Spleen (tissue), 11 donors: ENCODE results near the gene WDR83. TPM values are rescaled to one million over a fixed set of nuclear protein-coding genes. Genes with fewer than 3 reads are reported as not detected.

Experiments
- DNase-seq: peaks from one replicate; pipeline ENCODE4 v3.0.0-alpha.2; 2020
- H3K27ac ChIP-seq, 8 donors: fragments of 200-600 bp; sonication (generic) in 7 of 8; 1 replicate in 4 of 8; 2 replicates in 4 of 8; pipeline versions ENCODE4 v1.5.0 to v1.8.0; 2016 to 2021; ENCODE audit warnings: inconsistent platforms in 4 of 8, mild to moderate bottlenecking in 4 of 8, moderate library complexity in 1 of 8
- H3K27me3 ChIP-seq, 7 donors: fragments of 200-600 bp; sonication (generic) in 6 of 7; replicated peaks in 1 of 7; 1 replicate in 4 of 7; 2 replicates in 3 of 7; pipeline versions ENCODE4 v1.5.0 to v1.8.0; 2016 to 2021; ENCODE audit warnings: inconsistent platforms in 3 of 7, mild to moderate bottlenecking in 1 of 7
- H3K36me3 ChIP-seq, 6 donors: fragments of 200-600 bp; sonication (generic) in 5 of 6; 1 replicate in 4 of 6; 2 replicates in 2 of 6; pipeline versions ENCODE4 v1.5.0 to v1.8.0; 2016 to 2021; ENCODE audit warnings: inconsistent platforms in 2 of 6
- H3K4me1 ChIP-seq, 6 donors: fragments of 200-600 bp; sonication (generic) in 5 of 6; 1 replicate in 3 of 6; 2 replicates in 3 of 6; pipeline versions ENCODE4 v1.5.0 to v1.8.0; 2016 to 2021; ENCODE audit warnings: inconsistent platforms in 3 of 6
- H3K4me3 ChIP-seq, 8 donors: fragments of 200-600 bp; sonication (generic) in 7 of 8; 1 replicate in 4 of 8; 2 replicates in 4 of 8; pipeline versions ENCODE4 v1.5.0 to v1.8.0; 2016 to 2021; ENCODE audit warnings: inconsistent platforms in 4 of 8, mild to moderate bottlenecking in 4 of 8, moderate library complexity in 2 of 8
- H3K9me3 ChIP-seq, 8 donors: fragments of 200-600 bp; sonication (generic) in 7 of 8; 1 replicate in 4 of 8; 2 replicates in 4 of 8; pipeline versions ENCODE4 v1.5.0 to v1.8.0; 2016 to 2021; ENCODE audit warnings: inconsistent platforms in 4 of 8
- POLR2A ChIP-seq, 3 donors: fragments of 450-650 bp; IDR thresholded peaks; one replicate each; pipeline ENCODE4 v1.5.1; 2017; ENCODE audit warnings: antibody characterized with exemption in 3 of 3, mild to moderate bottlenecking in 1 of 3
- POLR2AphosphoS5 ChIP-seq, 3 donors: sonication (generic); formaldehyde crosslinking; IDR thresholded peaks; one replicate each; pipeline ENCODE4 v1.5.1; 2017; ENCODE audit warnings: antibody characterized with exemption in 3 of 3
- WGBS, 5 donors: extraction: QIAGEN DNeasy Blood & Tissue Kit in 3 of 5; methylation state at CpG; one replicate each; pipeline versions ENCODE4 v1.1.5 to v1.1.7; 2013 to 2018; 5-methylcytosine and 5-hydroxymethylcytosine counted together
- intact Hi-C: fragments of 100-400 bp; cut with DNase I; formaldehyde crosslinking; loops from one replicate; pipeline ENCODE4 v1.15.0; 2023; ENCODE audit warnings: low total_unique reads
- polyA plus RNA-seq, 3 donors: library from polyadenylated mRNA; stranded (reverse); fragments of 200-250 nt; gene quantifications; one replicate each; pipeline ENCODE4 v1.2.1, GENCODE V29; 2013
- total RNA-seq, 7 donors: library from RNA; depleted of rRNA in 3 of 7; stranded (reverse); fragments of >200 nt in 3 of 7; fragmentation: NEBNext Ultra II Directional in 4 of 7; extraction: Animal tissue kit (Norgen Biotek cat#: 25700) in 4 of 7; gene quantifications; one replicate each; pipeline versions ENCODE4 v1.1.0 to v1.2.1, GENCODE V29; 2016 to 2021
- TF ChIP-seq, protein P1 (sequence below), 11 experiments: fragments of 200-600 bp in 7 of 11; fragments of 450-650 bp in 4 of 11; sonication (generic) in 4 of 11; IDR thresholded peaks in 8 of 11; conservative IDR thresholded peaks in 3 of 11; 1 replicate in 7 of 11; 2 replicates in 4 of 11; pipeline versions ENCODE4 v1.4.0 to v1.8.0; 2016 to 2021; ENCODE audit warnings: antibody characterized with exemption in 11 of 11, inconsistent platforms in 4 of 11, mild to moderate bottlenecking in 1 of 11
- donor health status: healthy with polysubstance abuse.
- donor health status: DM: no; HTN: no; CAD: no; lungs with moderate emphysema.
- donor health status: DM: no; HTN: no; CAD: no.
- donor health status: Bipolar disorder and iron deficiency.
- donor health status: healthy.
- donor health status: DM: no; HTN: no; CAD: no.
- donor health status: DM: yes; HTN: yes; CAD: no.

WDR83 gene
- total and polyA plus RNA-seq, 10 donors = 6.4 to 19.5 (median 13.6) TPM

DNA sequence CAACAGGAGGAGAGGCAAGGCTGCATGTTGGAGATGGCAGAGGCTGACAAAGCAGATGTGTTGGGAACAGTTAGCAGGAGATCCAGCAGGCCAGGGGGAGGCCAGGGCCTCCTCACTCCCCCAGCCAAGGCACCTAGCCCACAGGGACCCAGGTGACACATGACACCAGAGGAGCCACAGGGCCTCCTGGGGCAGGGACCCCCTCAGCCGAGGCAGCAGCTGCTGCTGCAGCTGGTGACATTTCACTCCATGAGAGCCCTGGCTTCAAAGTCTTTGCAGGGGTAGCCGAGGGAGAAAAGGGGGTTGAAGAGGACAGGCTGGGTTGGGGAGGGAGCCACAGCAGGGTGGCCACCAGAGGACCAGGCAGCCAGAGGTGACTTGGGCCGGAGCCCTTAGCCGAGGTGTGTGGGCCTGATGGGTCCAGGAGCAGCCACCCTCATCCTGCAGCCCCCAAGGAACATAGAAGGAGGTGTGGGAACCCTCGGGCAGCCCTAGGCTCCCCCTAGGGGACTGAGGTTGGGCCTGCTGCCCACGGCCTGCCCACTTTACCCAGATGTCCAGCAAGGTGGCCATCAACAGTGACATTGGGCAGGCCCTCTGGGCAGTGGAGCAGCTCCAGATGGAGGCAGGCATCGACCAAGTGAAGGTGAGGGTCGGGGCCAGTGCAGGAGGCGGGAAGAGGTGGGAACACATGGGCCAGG is 21.0 kb downstream of the WDR83 start, which contains the start of gene GNG14:
TSS of gene GNG14 (plus strand) at position 503 of the 701 bp plus-strand sequence. CDS start at position 554, 51 bp downstream.
- no peak for TF ChIP-seq POLR2A (IDR thresholded peaks at IDR 0.05)
- TF ChIP-seq, protein P1, sequence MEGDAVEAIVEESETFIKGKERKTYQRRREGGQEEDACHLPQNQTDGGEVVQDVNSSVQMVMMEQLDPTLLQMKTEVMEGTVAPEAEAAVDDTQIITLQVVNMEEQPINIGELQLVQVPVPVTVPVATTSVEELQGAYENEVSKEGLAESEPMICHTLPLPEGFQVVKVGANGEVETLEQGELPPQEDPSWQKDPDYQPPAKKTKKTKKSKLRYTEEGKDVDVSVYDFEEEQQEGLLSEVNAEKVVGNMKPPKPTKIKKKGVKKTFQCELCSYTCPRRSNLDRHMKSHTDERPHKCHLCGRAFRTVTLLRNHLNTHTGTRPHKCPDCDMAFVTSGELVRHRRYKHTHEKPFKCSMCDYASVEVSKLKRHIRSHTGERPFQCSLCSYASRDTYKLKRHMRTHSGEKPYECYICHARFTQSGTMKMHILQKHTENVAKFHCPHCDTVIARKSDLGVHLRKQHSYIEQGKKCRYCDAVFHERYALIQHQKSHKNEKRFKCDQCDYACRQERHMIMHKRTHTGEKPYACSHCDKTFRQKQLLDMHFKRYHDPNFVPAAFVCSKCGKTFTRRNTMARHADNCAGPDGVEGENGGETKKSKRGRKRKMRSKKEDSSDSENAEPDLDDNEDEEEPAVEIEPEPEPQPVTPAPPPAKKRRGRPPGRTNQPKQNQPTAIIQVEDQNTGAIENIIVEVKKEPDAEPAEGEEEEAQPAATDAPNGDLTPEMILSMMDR (IDR thresholded peaks at IDR 0.05 in 8 of 11, conservative IDR thresholded peaks at IDR 0.05 in 3 of 11) = no peak
- TF ChIP-seq POLR2AphosphoS5 (IDR thresholded peaks at IDR 0.05) = no peak
- 81 to 89% (median 84%) methylated on average over 5 to 9 of the region's 9 CpGs for WGBS, 5 donors
- H3K36me3 ChIP-seq = peaks cover 0 to 6% (median 0%) of the 10 kb centered on the region in 6 donors
- no peaks in the 10 kb centered on the region for H3K9me3 ChIP-seq
- H3K27me3 ChIP-seq = no peaks in the 10 kb centered on the region
- no peak within 1 kb of the TSS for H3K4me3 ChIP-seq
- H3K27ac ChIP-seq = no peak within 1 kb of the TSS
- H3K4me1 ChIP-seq = no peaks in the 10 kb centered on the region
- intact Hi-C loops = no loop called here
- DNase-seq = no peak

GRCh38 chr19:12689012-12689411 is 22.4 kb downstream of the WDR83 start:
- intact Hi-C loops = no loop called here
- TF ChIP-seq POLR2AphosphoS5 (IDR thresholded peaks at IDR 0.05) (no peak), POLR2A (IDR thresholded peaks at IDR 0.05) (no peak)
- TF ChIP-seq, protein P1 (IDR thresholded peaks at IDR 0.05 in 8 of 11, conservative IDR thresholded peaks at IDR 0.05 in 3 of 11) = no peak
- 66 to 93% (median 82%) methylated on average over 11 to 12 of the region's 12 CpGs for WGBS, 5 donors
- H3K27ac ChIP-seq = no peak overlapping the region
- H3K9me3 ChIP-seq = no peaks in the 10 kb centered on the region
- H3K27me3 ChIP-seq = no peaks in the 10 kb centered on the region
- DNase-seq = peak; percentile 62
- no peaks in the 10 kb centered on the region for H3K4me1 ChIP-seq
- peaks cover 0 to 6% (median 0%) of the 10 kb centered on the region in 6 donors for H3K36me3 ChIP-seq
- no peak overlapping the region for H3K4me3 ChIP-seq

DNA sequence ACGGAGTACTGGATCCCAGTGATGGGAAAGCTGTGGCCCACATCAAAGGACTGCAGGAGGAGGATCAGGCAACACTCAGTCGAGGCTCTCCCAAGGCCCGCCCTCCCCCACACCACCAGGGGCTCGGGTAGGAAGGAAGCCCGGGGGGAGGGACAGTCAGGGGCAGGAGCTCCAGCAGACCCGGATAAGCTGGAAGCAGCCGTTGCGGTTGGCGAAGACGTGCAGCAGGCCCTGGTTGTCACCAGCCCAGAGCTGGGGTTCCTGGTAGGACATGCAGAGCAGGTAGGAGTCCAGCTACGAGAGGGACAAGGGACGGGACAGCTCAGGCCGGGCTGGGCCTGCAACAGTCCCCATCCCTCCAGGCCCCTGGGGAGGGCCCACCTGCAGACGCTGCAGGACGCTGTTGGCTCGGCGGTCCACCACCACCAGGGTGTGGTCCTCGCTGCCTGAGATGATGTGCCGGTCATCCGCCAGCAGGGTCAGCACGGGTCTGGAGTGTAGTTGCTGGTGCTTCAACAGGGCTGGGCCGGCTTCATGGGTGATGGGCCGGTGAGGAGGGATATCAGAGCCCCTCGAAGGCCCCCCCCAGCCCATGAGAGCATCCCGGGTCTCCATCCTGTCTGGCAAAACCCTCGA is 23.1 kb downstream of the WDR83 start:
- Histone ChIP-seq H3K27me3 (no peaks in the 10 kb centered on the region), H3K4me1 (peaks cover 0 to under 1% (median 0%) of the 10 kb centered on the region in 6 donors), H3K9me3 (no peaks in the 10 kb centered on the region), H3K4me3 (no peak overlapping the region), H3K36me3 (peaks cover 0 to 6% (median 0%) of the 10 kb centered on the region in 6 donors), H3K27ac (no peak overlapping the region)
- peak; percentile 66 for DNase-seq
- intact Hi-C loops = no loop called here
- 48 to 61% (median 56%) methylated on average over 11 to 26 of the region's 26 CpGs for WGBS, 5 donors
- TF ChIP-seq, protein P1 (IDR thresholded peaks at IDR 0.05 in 8 of 11, conservative IDR thresholded peaks at IDR 0.05 in 3 of 11) = no peak
- TF ChIP-seq POLR2AphosphoS5 (IDR thresholded peaks at IDR 0.05) (no peak), POLR2A (IDR thresholded peaks at IDR 0.05) (no peak)

- intact Hi-C loops = no loop called here
- no peaks in the 10 kb centered on the region for H3K9me3 ChIP-seq
- no peak overlapping the region for H3K4me3 ChIP-seq
- no peak for TF ChIP-seq POLR2A (IDR thresholded peaks at IDR 0.05)
- no peak for TF ChIP-seq POLR2AphosphoS5 (IDR thresholded peaks at IDR 0.05)
- TF ChIP-seq, protein P1 (IDR thresholded peaks at IDR 0.05 in 8 of 11, conservative IDR thresholded peaks at IDR 0.05 in 3 of 11) = no peak
- WGBS, 5 donors = 88 to 92% (median 89%) methylated on average over 4 to 5 of the region's 5 CpGs
- H3K36me3 ChIP-seq = peaks cover 0 to 6% (median 0%) of the 10 kb centered on the region in 6 donors
- no peaks in the 10 kb centered on the region for H3K27me3 ChIP-seq
- DNase-seq = no peak
- H3K27ac ChIP-seq = no peak overlapping the region
- H3K4me1 ChIP-seq = peaks cover 8 to 31% (median 22%) of the 10 kb centered on the region in 6 donors
Observed at GRCh38 chr19:12692960-12693359, 26.4 kb downstream of the WDR83 start.
